SK-N-SH (cell line): ENCODE measurements around the gene MAP1LC3A. TPM values are rescaled to one million over a fixed set of nuclear protein-coding genes. Genes with fewer than 3 reads are reported as not detected.

Experiments
- CTCF ChIA-PET: fragments of 300-600, 350-600 bp; formaldehyde crosslinking; extraction: SDS; loops from one replicate; lab custom pipeline; 2021; lab: Yijun Ruan, JAX
- POLR2A ChIA-PET: fragments of 350-600 bp; sonication (Branson Sonifier 250); formaldehyde crosslinking; extraction: SDS; loops from one replicate; lab custom pipeline; 2020; ENCODE audit warnings: antibody characterized with exemption, inconsistent platforms; lab: Yijun Ruan, JAX
- DNase-seq: peaks from one replicate; pipeline ENCODE4 v3.0.0; 2012
- H2AFZ ChIP-seq: fragments of 200-600 bp; sonication (generic); 2 replicates; pipeline ENCODE4 v1.8.1; 2016; ENCODE audit warnings: antibody characterized with exemption, mild to moderate bottlenecking, low read depth
- H3F3A ChIP-seq: fragments of 200-600 bp; sonication (generic); replicated peaks from 2 replicates; pipeline ENCODE3; 2016; ENCODE audit warnings: antibody characterized with exemption, mild to moderate bottlenecking; ENCODE audit not compliant: insufficient read depth
- H3K27ac ChIP-seq, 2 experiments: fragments of 200-500 bp in 1 of 2; fragments of 200-600 bp in 1 of 2; sonication (Bioruptor generic) in 1 of 2; sonication (generic), shearing (Covaris generic) in 1 of 2; 2 replicates each; pipeline versions ENCODE4 v1.5.1 to v1.6.1; 2014 to 2016; ENCODE audit warnings: low read depth in 2 of 2, inconsistent platforms in 1 of 2, low read length in 1 of 2, mild to moderate bottlenecking in 1 of 2, mixed read lengths in 1 of 2
- H3K27me3 ChIP-seq: fragments of 200-600 bp; sonication (generic), shearing (Covaris generic); 2 replicates; pipeline ENCODE4 v1.6.1; 2016; ENCODE audit warnings: mixed run types; ENCODE audit not compliant: insufficient read depth
- H3K36me3 ChIP-seq, 2 experiments: fragments of 200-500 bp in 1 of 2; fragments of 200-600 bp in 1 of 2; sonication (Bioruptor generic) in 1 of 2; sonication (generic) in 1 of 2; replicated peaks in 1 of 2; 2 replicates each; pipeline versions ENCODE3 to v1.5.1; 2014 to 2016; ENCODE audit warnings: low read length in 1 of 2, mild to moderate bottlenecking in 1 of 2; ENCODE audit not compliant: insufficient read depth in 2 of 2, control insufficient read depth in 1 of 2
- H3K4me1 ChIP-seq, 2 experiments: fragments of 200-500 bp in 1 of 2; fragments of 200-600 bp in 1 of 2; sonication (Bioruptor generic) in 1 of 2; sonication (generic), shearing (Covaris generic) in 1 of 2; 2 replicates each; pipeline versions ENCODE4 v1.5.1 to v1.6.1; 2014 to 2016; ENCODE audit warnings: low read depth in 1 of 2, low read length in 1 of 2, mixed run types in 1 of 2; ENCODE audit not compliant: insufficient read depth in 2 of 2, control insufficient read depth in 1 of 2
- H3K4me2 ChIP-seq: fragments of 200-600 bp; sonication (generic), shearing (Covaris generic); 2 replicates; pipeline ENCODE4 v1.6.1; 2017; ENCODE audit warnings: mixed run types
- H3K4me3 ChIP-seq, 2 experiments: fragments of 200-500 bp in 1 of 2; fragments of 200-600 bp in 1 of 2; sonication (Bioruptor generic) in 1 of 2; sonication (generic), shearing (Covaris generic) in 1 of 2; 2 replicates each; pipeline versions ENCODE4 v1.5.1 to v1.8.1; 2014 to 2016; ENCODE audit warnings: low read depth in 2 of 2, inconsistent platforms in 1 of 2, low read length in 1 of 2, mild to moderate bottlenecking in 1 of 2, mixed read lengths in 1 of 2, moderate library complexity in 1 of 2
- H3K79me2 ChIP-seq: fragments of 200-600 bp; sonication (generic); 2 replicates; pipeline ENCODE4 v1.8.1; 2017; ENCODE audit warnings: mild to moderate bottlenecking; ENCODE audit not compliant: insufficient read depth
- H3K9ac ChIP-seq: fragments of 200-600 bp; sonication (generic); 2 replicates; pipeline ENCODE4 v1.6.1; 2017; ENCODE audit warnings: mixed run types
- H3K9me2 ChIP-seq: fragments of 200-600 bp; sonication (generic); 2 replicates; pipeline ENCODE4 v1.6.1; 2017; ENCODE audit warnings: mixed run types
- H3K9me3 ChIP-seq: fragments of 200-600 bp; sonication (generic); 2 replicates; pipeline ENCODE4 v1.6.1; 2017; ENCODE audit warnings: mixed run types, mild to moderate bottlenecking, moderate library complexity
- H4K20me1 ChIP-seq: fragments of 200-600 bp; sonication (generic); 2 replicates; pipeline ENCODE4 v1.6.1; 2017; ENCODE audit warnings: mild to moderate bottlenecking, mixed run types; ENCODE audit not compliant: insufficient read depth
- CHD2 ChIP-seq: fragments of 150-350 bp; IDR thresholded peaks from 2 replicates; pipeline ENCODE4 v1.6.1; 2018; ENCODE audit warnings: low read length; ENCODE audit not compliant: partially characterized antibody
- ELF1 ChIP-seq: IDR thresholded peaks from 2 replicates; pipeline ENCODE4 v1.4.0; 2012
- FOXJ3 ChIP-seq: sonication (generic); formaldehyde crosslinking; IDR thresholded peaks from 2 replicates; pipeline ENCODE4 v1.5.1; 2020; ENCODE audit warnings: mild to moderate bottlenecking, missing genetic modification reagents
- GATA2 ChIP-seq: sonication (generic); formaldehyde crosslinking; IDR thresholded peaks from 2 replicates; pipeline ENCODE4 v1.5.0; 2020; ENCODE audit warnings: mild to moderate bottlenecking, missing genetic modification reagents
- NFIC ChIP-seq: IDR thresholded peaks from 2 replicates; pipeline ENCODE4 v1.4.0; 2012; ENCODE audit warnings: borderline replicate concordance
- NRF1 ChIP-seq: IDR thresholded peaks from 2 replicates; pipeline ENCODE4 v1.6.1; 2012; ENCODE audit warnings: low read depth, mild to moderate bottlenecking, low read length
- POLR2AphosphoS5 ChIP-seq: IDR thresholded peaks from 2 replicates; pipeline ENCODE4 v1.6.1; 2012; ENCODE audit warnings: low read depth, low read length
- RAD21 ChIP-seq: IDR thresholded peaks from 2 replicates; pipeline ENCODE4 v1.6.1; 2012; ENCODE audit warnings: mild to moderate bottlenecking, low read length
- RCOR1 ChIP-seq: fragments of 150-350 bp; IDR thresholded peaks from 2 replicates; pipeline ENCODE4 v1.6.1; 2017; ENCODE audit warnings: antibody characterized with exemption, low read length
- RFX5 ChIP-seq: IDR thresholded peaks from 2 replicates; pipeline ENCODE4 v1.6.1; 2012; ENCODE audit warnings: mild to moderate bottlenecking, improper control_type of control experiment, low read length
- SMC3 ChIP-seq: IDR thresholded peaks from 2 replicates; pipeline ENCODE4 v1.6.1; 2012; ENCODE audit warnings: low read depth, low read length, improper control_type of control experiment
- TAF1 ChIP-seq: IDR thresholded peaks from 2 replicates; pipeline ENCODE4 v1.6.1; 2012; ENCODE audit warnings: low read depth, mild to moderate bottlenecking, low read length, moderate library complexity, borderline replicate concordance
- TCF12 ChIP-seq: IDR thresholded peaks from 2 replicates; pipeline ENCODE4 v1.4.0; 2012
- WGBS: methylation state at CpG from one replicate; pipeline ENCODE4 v1.1.6; 2017; ENCODE audit warnings: low lambda C conversion rate; 5-methylcytosine and 5-hydroxymethylcytosine counted together
- polyA plus RNA-seq, 3 experiments: library from polyadenylated mRNA; depleted of rRNA; stranded (reverse); fragments of >200 nt; gene quantifications; 2 replicates each; pipeline ENCODE4 v1.2.3, GENCODE V29; 2012
- TF ChIP-seq, protein P1 (sequence below): IDR thresholded peaks from 2 replicates; pipeline ENCODE4 v1.4.0; 2012; ENCODE audit warnings: low read depth
- TF ChIP-seq, protein P2 (sequence below): IDR thresholded peaks from 2 replicates; pipeline ENCODE4 v1.6.1; 2012; ENCODE audit warnings: mild to moderate bottlenecking, low read depth, low read length, moderate library complexity
- TF ChIP-seq, protein P3 (sequence below): IDR thresholded peaks from 2 replicates; pipeline ENCODE4 v1.4.0; 2012; ENCODE audit warnings: low read depth, borderline replicate concordance

The MAP1LC3A gene
- polyA plus RNA-seq, 1 of the 3 experiments (the other 2 are of a cell fraction) = 24.9 TPM

DNA sequence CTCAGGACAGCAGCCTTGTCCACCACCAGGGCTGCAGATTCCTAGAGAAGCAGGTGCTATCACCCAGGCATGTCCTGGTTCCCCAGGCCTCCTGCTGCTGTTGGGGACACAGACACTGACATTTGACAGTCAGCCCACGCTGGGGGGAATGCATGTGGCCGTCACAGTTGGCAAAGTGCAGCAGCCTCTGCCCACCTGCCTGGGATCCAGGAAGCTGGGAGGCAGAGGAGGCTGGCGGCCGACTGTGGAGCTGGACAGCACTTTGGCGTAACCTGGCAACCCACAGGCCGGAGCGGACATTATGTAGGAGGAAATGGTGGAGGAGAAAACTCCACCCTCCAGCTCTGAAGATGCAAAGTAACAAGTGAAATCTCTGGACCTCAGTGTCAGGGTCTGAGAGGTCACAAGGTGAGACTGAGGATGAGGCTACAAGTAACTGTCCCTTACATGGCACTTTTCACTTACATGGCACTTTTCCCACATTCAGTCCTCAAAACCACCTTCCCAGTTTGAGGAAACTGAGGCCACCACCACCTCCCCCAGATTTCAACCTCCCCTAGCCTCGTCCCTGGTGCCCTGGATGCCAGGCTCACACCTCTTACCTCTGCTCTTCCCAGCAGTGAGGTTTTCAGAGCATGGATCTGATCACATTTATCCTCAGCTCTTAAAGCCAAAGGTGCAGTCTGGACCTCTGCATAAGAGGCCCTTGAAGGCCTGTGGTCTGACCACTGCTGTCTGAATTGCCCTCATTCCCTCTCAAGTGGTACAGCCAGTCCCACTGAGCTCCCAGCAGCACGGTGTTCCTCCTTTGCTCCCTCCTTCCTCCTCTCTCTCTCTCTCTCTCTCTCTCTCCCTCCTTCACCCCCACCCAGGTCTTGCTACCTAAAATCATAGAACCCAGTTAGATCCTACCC lies 8.7 kb downstream of the MAP1LC3A start:
- POLR2A ChIA-PET = no interaction called here

DNA sequence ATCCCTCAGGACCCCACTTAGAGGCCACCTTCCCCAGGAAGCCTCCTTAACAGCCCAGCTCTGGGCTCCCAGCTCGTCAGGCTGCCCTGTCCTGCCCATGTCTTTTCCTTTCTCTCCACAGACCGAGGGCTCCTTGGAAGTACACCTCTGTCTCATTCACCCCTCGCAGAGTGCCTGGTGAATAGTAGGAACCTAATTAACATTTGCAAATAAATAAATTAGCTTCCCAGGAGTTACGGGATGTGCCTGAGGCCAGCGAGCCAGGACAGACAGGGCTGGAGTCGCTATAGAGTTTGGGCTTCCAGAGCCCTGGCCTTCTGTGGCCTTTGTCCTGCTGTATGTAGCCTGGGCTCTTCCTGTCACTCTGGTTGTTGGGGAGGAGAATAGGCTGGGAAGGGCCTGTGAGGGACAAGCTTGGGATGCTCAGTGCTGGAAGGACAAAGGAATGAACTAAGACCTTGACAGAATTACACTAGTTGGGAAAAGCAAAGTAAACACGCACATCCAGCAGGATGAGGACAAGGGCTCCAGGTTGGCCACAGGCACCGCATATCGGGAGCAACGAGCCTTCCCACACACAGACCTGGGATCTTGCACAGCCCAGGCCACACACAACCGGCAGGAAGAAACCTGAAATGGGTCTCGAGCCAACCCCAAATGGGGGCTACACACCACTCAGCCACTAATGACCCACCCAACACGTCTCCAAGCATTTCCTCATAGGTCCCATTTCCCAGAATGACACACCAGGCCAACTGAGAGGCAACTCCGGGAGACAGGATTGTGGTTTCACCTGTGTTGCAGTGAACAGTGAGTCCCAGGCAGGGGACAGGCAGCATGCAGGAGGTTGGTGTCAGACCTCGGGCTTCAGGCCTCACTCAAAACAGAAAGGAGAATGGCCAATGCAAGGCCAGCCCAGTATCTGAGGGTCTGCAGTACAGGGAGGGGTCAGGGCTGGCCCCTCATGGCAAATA lies 9.7 kb downstream of the MAP1LC3A start:
- Histone ChIP-seq H3K27ac (no peak overlapping the region), H3K79me2 (no peaks in the 10 kb centered on the region), H2AFZ (no peak overlapping the region), H3K9me2 (no peaks in the 10 kb centered on the region), H3K4me3 (no peak overlapping the region), H4K20me1 (no peaks in the 10 kb centered on the region), H3K4me1 (no peaks in the 10 kb centered on the region), H3F3A (peaks cover 3% of the 10 kb centered on the region), H3K9ac (no peak overlapping the region), H3K27me3 (no peaks in the 10 kb centered on the region), H3K4me2 (no peak overlapping the region), H3K36me3 (peaks cover 0 to 5% of the 10 kb centered on the region in 2 experiments), H3K9me3 (no peaks in the 10 kb centered on the region)
- no peak for DNase-seq
- 92% methylated on average over 15 of the region's 15 CpGs for WGBS
- CTCF ChIA-PET = interaction anchor here (0.9 kb wide), 1 partner anchor 30 kb away, joined by 3 read pairs; no protein-coding TSS in a partner anchor
- POLR2A ChIA-PET = no interaction called here
- TF ChIP-seq TAF1 = no peak
- no peak for TF ChIP-seq GATA2 (CRISPR knock-in tag)
- TF ChIP-seq, protein P1, sequence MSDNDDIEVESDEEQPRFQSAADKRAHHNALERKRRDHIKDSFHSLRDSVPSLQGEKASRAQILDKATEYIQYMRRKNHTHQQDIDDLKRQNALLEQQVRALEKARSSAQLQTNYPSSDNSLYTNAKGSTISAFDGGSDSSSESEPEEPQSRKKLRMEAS = no peak
- no peak for TF ChIP-seq POLR2AphosphoS5
- no peak for TF ChIP-seq FOXJ3 (CRISPR knock-in tag)
- TF ChIP-seq SMC3 = no peak
- no peak for TF ChIP-seq RFX5
- no peak for TF ChIP-seq NRF1
- TF ChIP-seq NFIC = no peak
- TF ChIP-seq TCF12 = no peak
- no peak for TF ChIP-seq ELF1
- no peak for TF ChIP-seq RAD21
- TF ChIP-seq, protein P2, sequence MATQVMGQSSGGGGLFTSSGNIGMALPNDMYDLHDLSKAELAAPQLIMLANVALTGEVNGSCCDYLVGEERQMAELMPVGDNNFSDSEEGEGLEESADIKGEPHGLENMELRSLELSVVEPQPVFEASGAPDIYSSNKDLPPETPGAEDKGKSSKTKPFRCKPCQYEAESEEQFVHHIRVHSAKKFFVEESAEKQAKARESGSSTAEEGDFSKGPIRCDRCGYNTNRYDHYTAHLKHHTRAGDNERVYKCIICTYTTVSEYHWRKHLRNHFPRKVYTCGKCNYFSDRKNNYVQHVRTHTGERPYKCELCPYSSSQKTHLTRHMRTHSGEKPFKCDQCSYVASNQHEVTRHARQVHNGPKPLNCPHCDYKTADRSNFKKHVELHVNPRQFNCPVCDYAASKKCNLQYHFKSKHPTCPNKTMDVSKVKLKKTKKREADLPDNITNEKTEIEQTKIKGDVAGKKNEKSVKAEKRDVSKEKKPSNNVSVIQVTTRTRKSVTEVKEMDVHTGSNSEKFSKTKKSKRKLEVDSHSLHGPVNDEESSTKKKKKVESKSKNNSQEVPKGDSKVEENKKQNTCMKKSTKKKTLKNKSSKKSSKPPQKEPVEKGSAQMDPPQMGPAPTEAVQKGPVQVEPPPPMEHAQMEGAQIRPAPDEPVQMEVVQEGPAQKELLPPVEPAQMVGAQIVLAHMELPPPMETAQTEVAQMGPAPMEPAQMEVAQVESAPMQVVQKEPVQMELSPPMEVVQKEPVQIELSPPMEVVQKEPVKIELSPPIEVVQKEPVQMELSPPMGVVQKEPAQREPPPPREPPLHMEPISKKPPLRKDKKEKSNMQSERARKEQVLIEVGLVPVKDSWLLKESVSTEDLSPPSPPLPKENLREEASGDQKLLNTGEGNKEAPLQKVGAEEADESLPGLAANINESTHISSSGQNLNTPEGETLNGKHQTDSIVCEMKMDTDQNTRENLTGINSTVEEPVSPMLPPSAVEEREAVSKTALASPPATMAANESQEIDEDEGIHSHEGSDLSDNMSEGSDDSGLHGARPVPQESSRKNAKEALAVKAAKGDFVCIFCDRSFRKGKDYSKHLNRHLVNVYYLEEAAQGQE = no peak
- TF ChIP-seq CHD2 = no peak
- TF ChIP-seq RCOR1 = no peak

More for the DNA sequence above, 8.7 kb downstream of the MAP1LC3A start:
- CTCF ChIA-PET = interaction anchor here (0.9 to 2.5 kb wide), 3 partner anchors 29 to 255 kb away, joined by 3 to 8 read pairs (median 3); no protein-coding TSS in a partner anchor
- Histone ChIP-seq H3F3A (peaks cover 3% of the 10 kb centered on the region), H3K4me2 (no peak overlapping the region), H3K9me2 (no peaks in the 10 kb centered on the region), H2AFZ (no peak overlapping the region), H3K27me3 (no peaks in the 10 kb centered on the region), H3K79me2 (no peaks in the 10 kb centered on the region), H3K4me3 (no peak overlapping the region), H3K9ac (no peak overlapping the region), H4K20me1 (no peaks in the 10 kb centered on the region), H3K36me3 (peaks cover 0 to 5% of the 10 kb centered on the region in 2 experiments), H3K4me1 (peaks cover 0 to 3% of the 10 kb centered on the region in 2 experiments; a peak in 1 of 4 replicates)
- no peak for DNase-seq
- TF ChIP-seq FOXJ3 (CRISPR knock-in tag) (no peak), TCF12 (no peak)
- TF ChIP-seq, protein P3, sequence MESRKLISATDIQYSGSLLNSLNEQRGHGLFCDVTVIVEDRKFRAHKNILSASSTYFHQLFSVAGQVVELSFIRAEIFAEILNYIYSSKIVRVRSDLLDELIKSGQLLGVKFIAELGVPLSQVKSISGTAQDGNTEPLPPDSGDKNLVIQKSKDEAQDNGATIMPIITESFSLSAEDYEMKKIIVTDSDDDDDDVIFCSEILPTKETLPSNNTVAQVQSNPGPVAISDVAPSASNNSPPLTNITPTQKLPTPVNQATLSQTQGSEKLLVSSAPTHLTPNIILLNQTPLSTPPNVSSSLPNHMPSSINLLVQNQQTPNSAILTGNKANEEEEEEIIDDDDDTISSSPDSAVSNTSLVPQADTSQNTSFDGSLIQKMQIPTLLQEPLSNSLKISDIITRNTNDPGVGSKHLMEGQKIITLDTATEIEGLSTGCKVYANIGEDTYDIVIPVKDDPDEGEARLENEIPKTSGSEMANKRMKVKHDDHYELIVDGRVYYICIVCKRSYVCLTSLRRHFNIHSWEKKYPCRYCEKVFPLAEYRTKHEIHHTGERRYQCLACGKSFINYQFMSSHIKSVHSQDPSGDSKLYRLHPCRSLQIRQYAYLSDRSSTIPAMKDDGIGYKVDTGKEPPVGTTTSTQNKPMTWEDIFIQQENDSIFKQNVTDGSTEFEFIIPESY = no peak
- TF ChIP-seq, all 33 proteins: peak for 0
- Histone ChIP-seq H3K9me3 (no peaks in the 10 kb centered on the region), H3K27ac (no peak overlapping the region)
- WGBS = 90% methylated on average over 7 of the region's 9 CpGs
